RWPE1 (cell line): ENCODE results near the gene LRMDA.

ENCODE experiments used
- CTCF ChIA-PET: fragments of 350-600 bp; sonication (Branson Sonifier 250); formaldehyde crosslinking; extraction: SDS; loops from one replicate; lab custom pipeline; 2021; lab: Yijun Ruan, JAX
- POLR2A ChIA-PET: fragments of 400-600 bp; formaldehyde crosslinking; extraction: SDS; loops from one replicate; lab custom pipeline; 2020; ENCODE audit warnings: antibody characterized with exemption; ENCODE audit not compliant: low non-redundant PET; lab: Yijun Ruan, JAX
- DNase-seq: peaks from one replicate; pipeline ENCODE4 v3.0.0; 2012; ENCODE audit warnings: low spot score
- H3K27ac ChIP-seq: fragments of 450-650 bp; 2 replicates; pipeline ENCODE4 v1.5.1; 2017
- CTCF ChIP-seq: fragments of 450-650 bp; conservative IDR thresholded peaks from 2 replicates; pipeline ENCODE4 v1.5.1; 2017; ENCODE audit warnings: low read depth, mild to moderate bottlenecking

Gene LRMDA

GRCh38 chr10:76546411-76546810, 1115.0 kb downstream of the LRMDA start:
- POLR2A ChIA-PET = no interaction called here
- no peak overlapping the region for H3K27ac ChIP-seq
- TF ChIP-seq CTCF = no peak
- no peak for DNase-seq
- CTCF ChIA-PET = interaction anchor here (0.6 to 1.6 kb wide), 6 partner anchors 115 to 636 kb away, joined by 3 to 5 read pairs (median 4); no protein-coding TSS in a partner anchor

- TF ChIP-seq CTCF = peak; percentile 77
- no peak overlapping the region for H3K27ac ChIP-seq
- DNase-seq = peak; percentile 79
- ChIA-PET POLR2A (no interaction called here), CTCF (interaction anchor here (0.5 to 1.6 kb wide), 14 partner anchors 8 to 1259 kb away, joined by 3 to 5 read pairs (median 3); no protein-coding TSS in a partner anchor)
These were observed 1116.0 kb downstream of the LRMDA start for GRCh38 chr10:76547352-76547972.

GRCh38 chr10:76548716-76549115, 1117.3 kb downstream of the LRMDA start:
- DNase-seq = no peak
- no peak for TF ChIP-seq CTCF
- H3K27ac ChIP-seq = no peak overlapping the region
- CTCF ChIA-PET = interaction anchor here (0.6 kb wide), 1 partner anchor 440 kb away, joined by 3 read pairs; no protein-coding TSS in a partner anchor
- POLR2A ChIA-PET = no interaction called here

- CTCF ChIA-PET = interaction anchor here (0.6 kb wide), 2 partner anchors 35 to 440 kb away, joined by 3 read pairs; no protein-coding TSS in a partner anchor
These were observed 1117.7 kb downstream of the LRMDA start for GRCh38 chr10:76549171-76549570.

GRCh38 chr10:76550806-76551205, 1119.4 kb downstream of the LRMDA start:
- H3K27ac ChIP-seq = no peak overlapping the region
- POLR2A ChIA-PET = no interaction called here
- TF ChIP-seq CTCF = no peak
- CTCF ChIA-PET = interaction anchor here (0.6 to 0.7 kb wide), 2 partner anchors 351 to 1289 kb away, joined by 3 read pairs; no protein-coding TSS in a partner anchor
- no peak for DNase-seq

More at GRCh38 chr10:76549171-76549570, 1117.7 kb downstream of the LRMDA start:
- no peak for TF ChIP-seq CTCF
- no peak for DNase-seq
- POLR2A ChIA-PET = no interaction called here
- no peak overlapping the region for H3K27ac ChIP-seq

- no peak for DNase-seq
- POLR2A ChIA-PET = no interaction called here
- TF ChIP-seq CTCF = no peak
- CTCF ChIA-PET = no interaction called here
- no peak overlapping the region for H3K27ac ChIP-seq
These were observed 1120.9 kb downstream of the LRMDA start for GRCh38 chr10:76552091-76552873.
